Esophagus muscularis mucosa (tissue), 3 donors: ENCODE results near the gene ERCC2.

Experiments
- CTCF ChIP-seq, 3 experiments: fragments of 200-600 bp in 2 of 3; fragments of 450-650 bp in 1 of 3; sonication (generic) in 2 of 3; IDR thresholded peaks; one replicate each; pipeline ENCODE4 v1.5.1; 2017 to 2019; ENCODE audit warnings: antibody characterized with exemption in 3 of 3, mild to moderate bottlenecking in 2 of 3, moderate library complexity in 1 of 3
- EP300 ChIP-seq: sonication (generic); formaldehyde crosslinking; IDR thresholded peaks from one replicate; pipeline ENCODE4 v1.6.1; 2017; ENCODE audit warnings: antibody characterized with exemption

DNA sequence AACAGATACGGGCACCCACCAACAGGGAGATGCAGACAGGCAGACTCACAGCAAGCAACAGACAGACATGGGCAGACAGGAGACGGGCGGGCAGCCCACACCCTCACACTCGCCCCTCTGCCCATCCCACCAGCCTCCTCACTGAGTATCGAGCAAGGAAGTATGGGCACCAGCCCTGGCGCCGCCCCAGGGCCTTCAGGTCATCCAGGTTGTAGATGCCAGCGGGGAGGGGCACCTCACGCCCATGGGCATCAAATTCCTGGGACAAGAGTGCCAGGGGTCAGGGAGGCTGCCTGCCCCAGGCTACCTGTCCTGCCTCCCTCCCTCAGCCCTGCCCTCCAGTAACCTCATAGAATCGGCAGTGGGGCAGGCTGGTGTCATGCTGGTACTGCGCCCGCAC is 5.7 kb downstream of the ERCC2 start:
- TF ChIP-seq EP300 (no peak), CTCF (IDR thresholded peaks at IDR 0.05) (no peak)
